ENCODE data around the gene SALL4.

The SALL4 gene

DNA sequence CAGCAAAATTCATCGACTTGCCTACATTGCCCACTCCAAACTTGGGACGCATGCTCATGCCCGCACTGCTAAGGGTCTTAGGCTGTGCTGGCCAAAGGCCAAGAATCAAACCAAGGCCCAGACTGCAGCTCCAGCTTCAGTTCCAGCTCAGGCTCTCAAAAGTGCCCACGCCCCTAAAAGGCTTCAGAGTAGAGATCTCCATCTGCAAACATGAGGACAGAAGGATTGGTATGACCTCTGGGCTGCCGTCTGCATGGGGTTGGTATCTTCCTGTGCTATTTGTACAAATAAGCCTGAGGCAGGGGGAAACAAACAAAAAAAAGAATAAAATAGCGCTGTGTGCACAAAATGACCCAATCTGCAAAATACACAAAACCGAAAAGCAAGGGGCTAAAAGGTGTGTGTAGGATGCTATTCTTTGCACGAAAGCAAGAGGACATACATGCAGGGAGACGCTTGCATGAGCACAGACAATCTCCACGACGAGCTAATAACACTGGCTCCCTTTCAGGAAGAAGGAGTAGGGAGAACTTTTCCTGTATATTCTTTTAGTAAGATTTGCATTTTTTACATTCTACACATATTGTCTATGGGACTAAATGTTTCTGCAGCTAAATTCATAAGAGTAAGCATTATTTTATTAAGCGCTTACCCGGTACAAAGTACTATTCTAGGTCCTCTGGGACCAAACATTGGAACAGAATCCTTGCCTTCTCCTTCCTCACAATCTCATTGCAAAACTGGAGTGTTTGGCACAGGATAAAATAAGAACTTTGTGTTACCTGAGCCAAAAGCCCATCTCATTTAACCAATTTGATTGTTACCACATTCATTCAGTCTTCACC lies 67.2 kb downstream of the SALL4 start:
- DNase-seq, result no peak

DNA sequence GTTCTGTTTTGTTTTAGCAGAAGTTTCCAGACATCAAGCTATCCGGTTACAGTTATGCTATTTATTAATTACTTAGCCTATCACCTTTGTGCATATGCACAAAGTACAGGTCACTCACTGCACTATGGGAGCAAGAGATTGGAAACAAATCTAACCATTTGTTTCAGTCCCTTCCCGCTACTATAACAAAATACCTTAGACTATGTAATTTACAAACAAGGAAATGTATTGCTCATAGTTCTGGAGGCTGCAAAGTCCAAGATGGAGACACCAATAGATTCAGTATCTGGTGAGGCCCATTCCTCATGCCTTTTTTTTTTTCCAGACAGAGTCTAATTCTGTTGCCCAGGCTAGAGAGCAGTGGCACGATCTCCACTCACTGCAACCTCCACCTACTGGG lies 69.3 kb downstream of the SALL4 start:
- DNase-seq, result no peak
